Left lung (tissue), 10 donors: Measurements from ENCODE around the gene GAS2L2. TPM values are rescaled to one million over a fixed set of nuclear protein-coding genes. Genes with fewer than 3 reads are reported as not detected.
A peak's percentile ranks its signal among the peaks of the same experiment; 100 is the strongest.

Experiments used
- ATAC-seq: fragments of 200-7000 bp; cut with Tn5 transposase; one replicate; pipeline ENCODE4 v1.9.1; 2020; ENCODE audit warnings: moderate library complexity
- DNase-seq, 4 donors: peaks; one replicate each; pipeline ENCODE4 v3.0.0-alpha.2; 2013 to 2020
- H3K27ac ChIP-seq, 2 donors: fragments of 200-600 bp; sonication (generic) in 1 of 2; one replicate each; pipeline versions ENCODE4 v1.5.0 to v1.8.0; 2020 to 2021
- H3K27me3 ChIP-seq, 2 donors: fragments of 200-600 bp; sonication (generic) in 1 of 2; one replicate each; pipeline versions ENCODE4 v1.5.0 to v1.8.0; 2020 to 2021
- H3K36me3 ChIP-seq, 2 donors: fragments of 200-600 bp; sonication (generic) in 1 of 2; one replicate each; pipeline versions ENCODE4 v1.5.0 to v1.8.0; 2020 to 2021
- H3K4me1 ChIP-seq, 2 donors: fragments of 200-600 bp; one replicate each; pipeline ENCODE4 v1.8.0; 2021
- H3K4me3 ChIP-seq, 2 donors: fragments of 200-600 bp; sonication (generic) in 1 of 2; one replicate each; pipeline versions ENCODE4 v1.5.0 to v1.8.0; 2020 to 2021; ENCODE audit warnings: mild to moderate bottlenecking in 1 of 2
- H3K9me3 ChIP-seq, 2 donors: fragments of 200-600 bp; sonication (generic) in 1 of 2; one replicate each; pipeline versions ENCODE4 v1.5.0 to v1.8.0; 2020 to 2021
- CTCF ChIP-seq, 2 donors: fragments of 200-600 bp; sonication (generic) in 1 of 2; IDR thresholded peaks; one replicate each; pipeline versions ENCODE4 v1.5.0 to v1.8.0; 2021; ENCODE audit warnings: antibody characterized with exemption in 2 of 2
- intact Hi-C, 2 donors: fragments of 100-400 bp; cut with DNase I; formaldehyde crosslinking; loops; one replicate each; pipeline versions ENCODE4 v1.11.2 to v1.14.2; 2022
- polyA plus RNA-seq, 6 donors: library from polyadenylated mRNA; unstranded; fragments of 120-200 nt; gene quantifications; one replicate each; pipeline ENCODE4 v1.2.1, GENCODE V29; 2013; ENCODE audit not compliant: insufficient read length in 6 of 6
- total RNA-seq, 2 donors: library from RNA; stranded (reverse); fragmentation: NEBNext Ultra II Directional; extraction: Animal tissue kit (Norgen Biotek cat#: 25700); gene quantifications; one replicate each; pipeline ENCODE4 v1.2.1, GENCODE V29; 2021
- donor health status: DM: no; HTN: yes; CAD: no.
- donor health status: DM: no; HTN: no; CAD: no.

Gene GAS2L2
- total and polyA plus RNA-seq, 8 donors = 0.15 to 1.8 (median 1.1) TPM

GRCh38 chr17:35750526-35751395 lies 2.3 kb downstream of the GAS2L2 start:
- Histone ChIP-seq H3K4me1 (peaks cover 0 to 5% of the 10 kb centered on the region in 2 donors), H3K27me3 (peaks cover 6 to 60% of the 10 kb centered on the region in 2 donors), H3K36me3 (no peaks in the 10 kb centered on the region), H3K4me3 (no peak overlapping the region), H3K27ac (no peak overlapping the region), H3K9me3 (no peaks in the 10 kb centered on the region)
- no peak for TF ChIP-seq CTCF (IDR thresholded peaks at IDR 0.05)
- ATAC-seq (no peak), DNase-seq (no peak)
- intact Hi-C loops = no loop called here

- Histone ChIP-seq H3K9me3 (no peaks in the 10 kb centered on the region), H3K27me3 (peaks cover 6 to 60% of the 10 kb centered on the region in 2 donors), H3K4me1 (peaks cover 0 to 5% of the 10 kb centered on the region in 2 donors), H3K36me3 (no peaks in the 10 kb centered on the region), H3K4me3 (no peak overlapping the region), H3K27ac (no peak overlapping the region)
- peak in 1 of 4 donors; percentile 73 for DNase-seq
- no peak for TF ChIP-seq CTCF (IDR thresholded peaks at IDR 0.05)
- intact Hi-C loops = loop anchor here in 1 of 2 donors (5.0 kb wide), 1 partner anchor 132 kb away; no protein-coding TSS in a partner anchor
- peak; percentile 25 for ATAC-seq
Measured at GRCh38 chr17:35749560-35750412, 3.3 kb downstream of the GAS2L2 start.

- Histone ChIP-seq H3K27me3 (peaks cover 6 to 60% of the 10 kb centered on the region in 2 donors), H3K9me3 (no peaks in the 10 kb centered on the region), H3K36me3 (no peaks in the 10 kb centered on the region), H3K27ac (no peak overlapping the region), H3K4me3 (no peak overlapping the region), H3K4me1 (peaks cover 0 to 5% of the 10 kb centered on the region in 2 donors)
- intact Hi-C loops = loop anchor here in 1 of 2 donors (5.0 kb wide), 1 partner anchor 132 kb away; no protein-coding TSS in a partner anchor
- no peak for TF ChIP-seq CTCF (IDR thresholded peaks at IDR 0.05)
- ATAC-seq = no peak
- no peak for DNase-seq
Measured at GRCh38 chr17:35748979-35749378, 4.1 kb downstream of the GAS2L2 start.

- DNase-seq (peak in 1 of 4 donors; percentile 52), ATAC-seq (peak; percentile 70)
- Histone ChIP-seq H3K4me1 (peaks cover 0 to 5% of the 10 kb centered on the region in 2 donors), H3K9me3 (no peaks in the 10 kb centered on the region), H3K4me3 (no peak overlapping the region), H3K36me3 (no peaks in the 10 kb centered on the region), H3K27ac (no peak overlapping the region), H3K27me3 (peaks cover 6 to 65% of the 10 kb centered on the region in 2 donors)
- no peak for TF ChIP-seq CTCF (IDR thresholded peaks at IDR 0.05)
- intact Hi-C loops = loop anchor here in 1 of 2 donors (5.0 kb wide), 1 partner anchor 131 kb away; no protein-coding TSS in a partner anchor
Measured at GRCh38 chr17:35748341-35748841, 4.6 kb downstream of the GAS2L2 start.
